ENCODE results near the gene ARL14EP. TPM values are rescaled to one million over a fixed set of nuclear protein-coding genes. Genes with fewer than 3 reads are reported as not detected.

The ARL14EP gene
- total and polyA plus RNA-seq, 12 donors, result 10.1 to 43.5 (median 30.5) TPM

GRCh38 chr11:30380846-30381245 lies 57.9 kb downstream of the ARL14EP start:
- H3K27me3 ChIP-seq, result no peaks in the 10 kb centered on the region
- DNase-seq (no peak), ATAC-seq (no peak)
- TF ChIP-seq, protein P1, sequence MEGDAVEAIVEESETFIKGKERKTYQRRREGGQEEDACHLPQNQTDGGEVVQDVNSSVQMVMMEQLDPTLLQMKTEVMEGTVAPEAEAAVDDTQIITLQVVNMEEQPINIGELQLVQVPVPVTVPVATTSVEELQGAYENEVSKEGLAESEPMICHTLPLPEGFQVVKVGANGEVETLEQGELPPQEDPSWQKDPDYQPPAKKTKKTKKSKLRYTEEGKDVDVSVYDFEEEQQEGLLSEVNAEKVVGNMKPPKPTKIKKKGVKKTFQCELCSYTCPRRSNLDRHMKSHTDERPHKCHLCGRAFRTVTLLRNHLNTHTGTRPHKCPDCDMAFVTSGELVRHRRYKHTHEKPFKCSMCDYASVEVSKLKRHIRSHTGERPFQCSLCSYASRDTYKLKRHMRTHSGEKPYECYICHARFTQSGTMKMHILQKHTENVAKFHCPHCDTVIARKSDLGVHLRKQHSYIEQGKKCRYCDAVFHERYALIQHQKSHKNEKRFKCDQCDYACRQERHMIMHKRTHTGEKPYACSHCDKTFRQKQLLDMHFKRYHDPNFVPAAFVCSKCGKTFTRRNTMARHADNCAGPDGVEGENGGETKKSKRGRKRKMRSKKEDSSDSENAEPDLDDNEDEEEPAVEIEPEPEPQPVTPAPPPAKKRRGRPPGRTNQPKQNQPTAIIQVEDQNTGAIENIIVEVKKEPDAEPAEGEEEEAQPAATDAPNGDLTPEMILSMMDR (IDR thresholded peaks at IDR 0.05), result no peak
- H3K4me3 ChIP-seq, result no peak overlapping the region
- H3K36me3 ChIP-seq, result no peaks in the 10 kb centered on the region
- no peaks in the 10 kb centered on the region for H3K4me1 ChIP-seq
- intact Hi-C loops (cut with DNase I), result no loop called here
- H3K27ac ChIP-seq, result no peak overlapping the region
- no peaks in the 10 kb centered on the region for H3K9me3 ChIP-seq

- no peaks in the 10 kb centered on the region for H3K36me3 ChIP-seq
- no peaks in the 10 kb centered on the region for H3K9me3 ChIP-seq
- H3K27ac ChIP-seq, result no peak overlapping the region
- TF ChIP-seq, protein P1 (IDR thresholded peaks at IDR 0.05), result no peak
- H3K4me1 ChIP-seq, result no peaks in the 10 kb centered on the region
- H3K4me3 ChIP-seq, result no peak overlapping the region
- DNase-seq (no peak), ATAC-seq (peak in 1 of 8 donors; percentile 31)
- no peaks in the 10 kb centered on the region for H3K27me3 ChIP-seq
- intact Hi-C loops (cut with DNase I), result no loop called here
- 84% methylated on average over 2 of the region's 2 CpGs for WGBS, 2 donors
Measured at GRCh38 chr11:30381879-30382278, 59.0 kb downstream of the ARL14EP start.

Other genes with a start within 250 kb of the ARL14EP start
- not detected for gene FSHB, start 92.1 kb upstream of the ARL14EP start, total RNA-seq
- gene FSHB, start 92.1 kb upstream of the ARL14EP start, polyA plus RNA-seq, result not detected